Measurements from ENCODE around the gene AQP1.

DNA sequence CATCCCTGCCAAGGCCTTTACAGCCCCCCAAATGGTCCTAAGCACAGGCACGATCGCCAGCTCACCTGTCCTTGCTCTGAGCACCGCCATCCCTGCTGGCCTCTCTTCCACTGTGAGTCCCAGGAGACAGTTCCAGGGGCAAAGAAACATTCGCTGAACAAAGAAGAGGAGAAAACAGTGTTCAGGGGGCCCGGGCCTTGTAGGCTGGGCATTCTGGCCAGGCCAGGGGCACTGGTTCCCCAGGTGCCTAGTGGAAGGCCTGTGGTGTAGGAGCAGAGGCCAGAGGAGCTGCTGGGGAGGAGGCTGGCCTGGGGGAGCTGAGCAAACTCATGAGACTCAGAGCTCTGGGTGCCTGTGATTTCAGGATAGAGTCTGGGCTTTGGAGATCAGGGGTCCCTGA is 22.6 kb downstream of the AQP1 start:
- TF ChIP-seq, protein P1, sequence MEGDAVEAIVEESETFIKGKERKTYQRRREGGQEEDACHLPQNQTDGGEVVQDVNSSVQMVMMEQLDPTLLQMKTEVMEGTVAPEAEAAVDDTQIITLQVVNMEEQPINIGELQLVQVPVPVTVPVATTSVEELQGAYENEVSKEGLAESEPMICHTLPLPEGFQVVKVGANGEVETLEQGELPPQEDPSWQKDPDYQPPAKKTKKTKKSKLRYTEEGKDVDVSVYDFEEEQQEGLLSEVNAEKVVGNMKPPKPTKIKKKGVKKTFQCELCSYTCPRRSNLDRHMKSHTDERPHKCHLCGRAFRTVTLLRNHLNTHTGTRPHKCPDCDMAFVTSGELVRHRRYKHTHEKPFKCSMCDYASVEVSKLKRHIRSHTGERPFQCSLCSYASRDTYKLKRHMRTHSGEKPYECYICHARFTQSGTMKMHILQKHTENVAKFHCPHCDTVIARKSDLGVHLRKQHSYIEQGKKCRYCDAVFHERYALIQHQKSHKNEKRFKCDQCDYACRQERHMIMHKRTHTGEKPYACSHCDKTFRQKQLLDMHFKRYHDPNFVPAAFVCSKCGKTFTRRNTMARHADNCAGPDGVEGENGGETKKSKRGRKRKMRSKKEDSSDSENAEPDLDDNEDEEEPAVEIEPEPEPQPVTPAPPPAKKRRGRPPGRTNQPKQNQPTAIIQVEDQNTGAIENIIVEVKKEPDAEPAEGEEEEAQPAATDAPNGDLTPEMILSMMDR (IDR thresholded peaks at IDR 0.05) = no peak
- TF ChIP-seq EP300 (IDR thresholded peaks at IDR 0.05) = no peak

All from gastroesophageal sphincter (tissue), 3 donors.